HG03442 (cell line): ENCODE measurements around the gene OMP.

ENCODE experiments used
- ATAC-seq: cut with Tn5 transposase; IDR thresholded peaks from one replicate; pipeline ENCODE4 v1.9.1; 2021; ENCODE audit warnings: mild to moderate bottlenecking, moderate library complexity; ENCODE audit not compliant: unreplicated experiment

OMP gene

GRCh38 chr11:77121876-77122575 is 19.4 kb downstream of the OMP start:
- no peak for ATAC-seq

GRCh38 chr11:77122576-77123212 is 20.1 kb downstream of the OMP start:
- ATAC-seq, result no peak

GRCh38 chr11:77123591-77123990 is 21.0 kb downstream of the OMP start:
- no peak for ATAC-seq

- ATAC-seq, result no peak
These were observed 21.4 kb downstream of the OMP start for GRCh38 chr11:77124041-77124440.

- no peak for ATAC-seq
These were observed 21.8 kb downstream of the OMP start for GRCh38 chr11:77124488-77124887.

- ATAC-seq, result no peak
These were observed 22.6 kb downstream of the OMP start for GRCh38 chr11:77125191-77125590.

GRCh38 chr11:77125695-77126094 is 23.1 kb downstream of the OMP start:
- ATAC-seq, result no peak

- no peak for ATAC-seq
These were observed 23.6 kb downstream of the OMP start for GRCh38 chr11:77126156-77126775.

- no peak for ATAC-seq
These were observed 24.2 kb downstream of the OMP start for GRCh38 chr11:77126861-77127234.

GRCh38 chr11:77127235-77127911 is 24.7 kb downstream of the OMP start:
- ATAC-seq, result no peak

GRCh38 chr11:77127920-77128691 is 25.5 kb downstream of the OMP start, which contains the start of gene MYO7A:
Gene MYO7A, plus strand, starts transcription at chr11:77128246. Its CDS starts 2,389 bp downstream, at chr11:77130635.
- no peak for ATAC-seq

- ATAC-seq, result no peak
These were observed 26.6 kb downstream of the OMP start for GRCh38 chr11:77129069-77129841.

- ATAC-seq, result no peak
These were observed 27.5 kb downstream of the OMP start for GRCh38 chr11:77129842-77130756.

GRCh38 chr11:77130763-77131513 is 28.3 kb downstream of the OMP start:
- no peak for ATAC-seq

GRCh38 chr11:77131560-77131959 is 28.9 kb downstream of the OMP start:
- ATAC-seq, result no peak

GRCh38 chr11:77135069-77135468 is 32.4 kb downstream of the OMP start:
- ATAC-seq, result no peak

- no peak for ATAC-seq
These were observed 33.4 kb downstream of the OMP start for GRCh38 chr11:77136074-77136473.

- no peak for ATAC-seq
These were observed 34.3 kb downstream of the OMP start for GRCh38 chr11:77136784-77137420.
